ENCODE measurements around the gene CD200R1L. TPM values are rescaled to one million over a fixed set of nuclear protein-coding genes. Genes with fewer than 3 reads are reported as not detected.

The CD200R1L gene
- total and polyA plus RNA-seq, 9 of the 15 experiments (the other 6 are each of a cell fraction or from before 2014, with no cell fraction given): not detected

DNA sequence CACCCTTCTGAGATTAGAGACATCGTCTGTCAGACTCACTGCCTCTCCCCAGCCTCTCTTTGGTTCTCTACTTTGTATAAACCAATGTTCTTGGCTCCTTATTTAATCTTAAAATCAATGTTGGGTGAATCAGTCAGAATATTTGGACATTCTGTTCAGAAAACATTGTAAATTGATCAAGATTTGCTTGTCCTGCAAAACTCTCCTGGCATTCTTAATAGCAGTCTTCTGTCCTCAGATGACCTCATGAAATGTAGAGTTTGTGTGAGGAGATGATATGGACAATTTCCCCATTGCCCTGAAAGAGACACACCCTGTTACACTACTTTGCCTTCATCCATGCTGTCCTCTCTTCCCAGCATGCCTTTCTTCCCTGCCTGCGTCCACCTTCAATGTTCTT, 33.6 kb downstream of the CD200R1L start (continued):
- TF ChIP-seq FOXP4 (CRISPR knock-in tag; IDR thresholded peaks at IDR 0.05; ENCODE audit: borderline replicate concordance) (no peak), CHD4 (IDR thresholded peaks at IDR 0.05; ENCODE audit: insufficient read depth, insufficient replicate concordance, low read depth, low read length, poor library complexity, severe bottlenecking) (no peak), ZC3H8 (IDR thresholded peaks at IDR 0.05) (no peak), CBX1 (IDR thresholded peaks at IDR 0.05; ENCODE audit: low read depth) (no peak), RAD51 (IDR thresholded peaks at IDR 0.05; ENCODE audit: borderline replicate concordance, low read depth) (no peak), ELF1 (tag; IDR thresholded peaks at IDR 0.05) (peak; percentile 2; the same call in 1 of the 2 replicates), NR3C1 (CRISPR knock-in tag; IDR thresholded peaks at IDR 0.05) (no peak)
- TF ChIP-seq, protein P1, sequence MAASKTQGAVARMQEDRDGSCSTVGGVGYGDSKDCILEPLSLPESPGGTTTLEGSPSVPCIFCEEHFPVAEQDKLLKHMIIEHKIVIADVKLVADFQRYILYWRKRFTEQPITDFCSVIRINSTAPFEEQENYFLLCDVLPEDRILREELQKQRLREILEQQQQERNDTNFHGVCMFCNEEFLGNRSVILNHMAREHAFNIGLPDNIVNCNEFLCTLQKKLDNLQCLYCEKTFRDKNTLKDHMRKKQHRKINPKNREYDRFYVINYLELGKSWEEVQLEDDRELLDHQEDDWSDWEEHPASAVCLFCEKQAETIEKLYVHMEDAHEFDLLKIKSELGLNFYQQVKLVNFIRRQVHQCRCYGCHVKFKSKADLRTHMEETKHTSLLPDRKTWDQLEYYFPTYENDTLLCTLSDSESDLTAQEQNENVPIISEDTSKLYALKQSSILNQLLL (CRISPR knock-in tag; IDR thresholded peaks at IDR 0.05; ENCODE audit: borderline replicate concordance): no peak
